CD4-positive, alpha-beta T cell treated with Interleukin-10 for 1 hour (primary cell): ENCODE results near the gene AFF1.

Source experiments
- DNase-seq: peaks from one replicate; pipeline ENCODE4 v3.0.0-alpha.2; 2020

Gene AFF1

GRCh38 chr4:87179751-87180150 lies 244.9 kb downstream of the AFF1 start:
- DNase-seq, result no peak

- no peak for DNase-seq
These were observed 246.0 kb downstream of the AFF1 start for GRCh38 chr4:87180767-87181166.

GRCh38 chr4:87185146-87185870 lies 250.5 kb downstream of the AFF1 start:
- DNase-seq, result no peak

DNA sequence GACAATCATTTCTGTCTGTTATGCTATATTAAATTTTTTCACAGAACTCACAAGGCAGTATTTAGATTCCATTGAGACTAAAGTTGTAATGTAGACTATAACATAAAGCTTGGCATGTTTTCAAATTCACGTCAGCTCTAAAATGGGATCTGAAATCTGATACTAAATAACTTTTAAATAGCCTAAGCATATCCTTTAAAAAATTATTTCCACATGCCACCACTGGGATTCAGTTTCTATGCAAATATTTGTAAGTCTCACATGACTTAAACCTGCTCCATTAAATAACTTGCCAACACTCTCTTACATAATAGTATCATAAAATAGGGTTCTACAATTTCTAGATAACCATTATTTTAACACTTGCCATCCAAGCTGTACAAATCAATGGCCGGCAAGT lies 253.2 kb downstream of the AFF1 start:
- DNase-seq, result no peak

- no peak for DNase-seq
These were observed 254.1 kb downstream of the AFF1 start for GRCh38 chr4:87188932-87189331.
